ENCODE data around the gene CADPS. TPM values are rescaled to one million over a fixed set of nuclear protein-coding genes. Genes with fewer than 3 reads are reported as not detected.
A peak's percentile ranks its signal among the peaks of the same experiment; 100 is the strongest.

CADPS gene
- polyA plus RNA-seq, 1 donor (not counting 4 experiments of a cell fraction or from before 2014, with no cell fraction given), result not detected

DNA sequence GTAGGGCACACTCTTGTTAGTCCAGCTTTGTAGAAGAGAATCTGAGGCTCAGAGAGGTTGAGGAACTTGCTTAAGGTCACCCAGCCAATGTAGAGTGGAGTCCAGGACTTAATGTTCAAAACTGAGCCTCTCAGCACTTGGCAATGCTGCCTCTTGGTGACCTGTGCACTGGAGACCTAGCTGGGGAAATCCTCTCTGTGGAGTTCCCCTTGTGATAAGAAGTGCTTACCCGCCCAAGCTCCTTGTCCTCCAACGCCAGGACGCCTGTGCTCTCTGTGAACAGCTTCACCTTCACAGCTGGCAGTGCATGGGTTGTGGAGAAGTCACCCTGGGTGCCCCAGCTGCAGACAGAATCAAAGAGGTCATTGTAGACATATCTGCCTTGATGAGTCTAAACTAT is 282.8 kb downstream of the CADPS start:
- DNase-seq (ENCODE audit: low read depth, low spot score) (no peak), FAIRE-seq (no peak)
- no peaks in the 10 kb centered on the region for H3K9me1 ChIP-seq (ENCODE audit: control insufficient read depth, extremely low read depth, insufficient read depth, low read length)
- H2AFZ ChIP-seq (ENCODE audit: control insufficient read depth, low read length), result no peak overlapping the region
- dilution Hi-C loops (cut with MboI; ENCODE audit: extremely low pct_ligation_motif_present, low sequenced_read_pairs), result no loop called here
- no peaks in the 10 kb centered on the region for H3K79me2 ChIP-seq (ENCODE audit: control insufficient read depth, insufficient read depth, low read length)
- no peaks in the 10 kb centered on the region for H4K20me1 ChIP-seq (ENCODE audit: control insufficient read depth, extremely low read depth, insufficient read depth, low read length)
- peaks cover 9% of the 10 kb centered on the region for H3K4me1 ChIP-seq (ENCODE audit: control insufficient read depth, extremely low read depth, insufficient read depth, low read length)
- H3K9ac ChIP-seq (ENCODE audit: control insufficient read depth, extremely low read depth, insufficient read depth, low read length), result no peak overlapping the region
- H3K36me3 ChIP-seq (ENCODE audit: control insufficient read depth in 2 of 2, extremely low read depth in 1 of 2, insufficient read depth in 2 of 2, low read length in 2 of 2), result no peaks in the 10 kb centered on the region
- TF ChIP-seq, protein P1, sequence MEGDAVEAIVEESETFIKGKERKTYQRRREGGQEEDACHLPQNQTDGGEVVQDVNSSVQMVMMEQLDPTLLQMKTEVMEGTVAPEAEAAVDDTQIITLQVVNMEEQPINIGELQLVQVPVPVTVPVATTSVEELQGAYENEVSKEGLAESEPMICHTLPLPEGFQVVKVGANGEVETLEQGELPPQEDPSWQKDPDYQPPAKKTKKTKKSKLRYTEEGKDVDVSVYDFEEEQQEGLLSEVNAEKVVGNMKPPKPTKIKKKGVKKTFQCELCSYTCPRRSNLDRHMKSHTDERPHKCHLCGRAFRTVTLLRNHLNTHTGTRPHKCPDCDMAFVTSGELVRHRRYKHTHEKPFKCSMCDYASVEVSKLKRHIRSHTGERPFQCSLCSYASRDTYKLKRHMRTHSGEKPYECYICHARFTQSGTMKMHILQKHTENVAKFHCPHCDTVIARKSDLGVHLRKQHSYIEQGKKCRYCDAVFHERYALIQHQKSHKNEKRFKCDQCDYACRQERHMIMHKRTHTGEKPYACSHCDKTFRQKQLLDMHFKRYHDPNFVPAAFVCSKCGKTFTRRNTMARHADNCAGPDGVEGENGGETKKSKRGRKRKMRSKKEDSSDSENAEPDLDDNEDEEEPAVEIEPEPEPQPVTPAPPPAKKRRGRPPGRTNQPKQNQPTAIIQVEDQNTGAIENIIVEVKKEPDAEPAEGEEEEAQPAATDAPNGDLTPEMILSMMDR (optimal IDR thresholded peaks at IDR 0.05 in 1 of 3, IDR thresholded peaks at IDR 0.05 in 1 of 3, conservative IDR thresholded peaks at IDR 0.05 in 1 of 3; ENCODE audit: extremely low read depth in 1 of 3, insufficient read depth in 2 of 3, low read length in 3 of 3), result no peak
- TF ChIP-seq EZH2 (IDR thresholded peaks at IDR 0.05; ENCODE audit: low read length), result no peak
- H3K4me3 ChIP-seq (ENCODE audit: control insufficient read depth in 2 of 3, extremely low read depth in 1 of 3, insufficient read depth in 2 of 3, low read depth in 1 of 3, low read length in 3 of 3), result no peak overlapping the region
- no peaks in the 10 kb centered on the region for H3K9me3 ChIP-seq (ENCODE audit: control insufficient read depth, low read depth, low read length)
- H3K27me3 ChIP-seq (ENCODE audit: control insufficient read depth, extremely low read depth, insufficient read depth, low read length), result no peaks in the 10 kb centered on the region
- H3K4me2 ChIP-seq (ENCODE audit: control insufficient read depth, extremely low read depth, insufficient read depth, low read depth, low read length), result no peak overlapping the region
- no peak overlapping the region for H3K27ac ChIP-seq (ENCODE audit: control insufficient read depth, insufficient read depth, low read length)

DNA sequence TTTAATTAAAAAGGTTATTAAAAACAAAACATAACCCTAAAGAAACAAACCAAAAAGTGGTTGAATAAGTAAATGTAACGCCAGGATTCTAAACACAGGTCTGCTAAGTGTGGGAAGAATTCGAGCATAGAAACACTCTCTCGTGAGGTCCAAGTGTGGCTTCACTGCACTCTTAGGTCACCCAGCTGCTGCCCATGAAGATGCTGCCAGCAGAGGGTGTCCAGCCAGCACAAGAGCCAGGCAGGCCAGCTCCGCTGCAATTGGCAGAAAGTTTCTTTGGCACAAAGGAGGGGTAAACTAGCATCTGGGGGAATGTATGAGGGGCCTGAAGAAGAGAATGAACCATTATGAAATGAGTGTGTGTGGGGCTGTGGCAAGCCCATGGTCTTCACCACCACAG is 286.1 kb downstream of the CADPS start:
- H3K4me1 ChIP-seq (ENCODE audit: control insufficient read depth, extremely low read depth, insufficient read depth, low read length), result peaks cover 25% of the 10 kb centered on the region
- no peak overlapping the region for H3K4me3 ChIP-seq (ENCODE audit: control insufficient read depth in 2 of 3, extremely low read depth in 1 of 3, insufficient read depth in 2 of 3, low read depth in 1 of 3, low read length in 3 of 3)
- H3K27me3 ChIP-seq (ENCODE audit: control insufficient read depth, extremely low read depth, insufficient read depth, low read length), result no peaks in the 10 kb centered on the region
- no peak overlapping the region for H3K4me2 ChIP-seq (ENCODE audit: control insufficient read depth, extremely low read depth, insufficient read depth, low read depth, low read length)
- no peak overlapping the region for H3K9ac ChIP-seq (ENCODE audit: control insufficient read depth, extremely low read depth, insufficient read depth, low read length)
- no peak overlapping the region for H3K27ac ChIP-seq (ENCODE audit: control insufficient read depth, insufficient read depth, low read length)
- no peaks in the 10 kb centered on the region for H3K79me2 ChIP-seq (ENCODE audit: control insufficient read depth, insufficient read depth, low read length)
- FAIRE-seq, result no peak
- no peaks in the 10 kb centered on the region for H4K20me1 ChIP-seq (ENCODE audit: control insufficient read depth, extremely low read depth, insufficient read depth, low read length)
- dilution Hi-C loops (cut with MboI; ENCODE audit: extremely low pct_ligation_motif_present, low sequenced_read_pairs), result no loop called here
- TF ChIP-seq EZH2 (IDR thresholded peaks at IDR 0.05; ENCODE audit: low read length), result no peak
- TF ChIP-seq, protein P1 (optimal IDR thresholded peaks at IDR 0.05 in 1 of 3, IDR thresholded peaks at IDR 0.05 in 1 of 3, conservative IDR thresholded peaks at IDR 0.05 in 1 of 3; ENCODE audit: extremely low read depth in 1 of 3, insufficient read depth in 2 of 3, low read length in 3 of 3), result peak in 1 of 3 experiments; percentile 16
- H3K9me3 ChIP-seq (ENCODE audit: control insufficient read depth, low read depth, low read length), result no peaks in the 10 kb centered on the region
- no peaks in the 10 kb centered on the region for H3K36me3 ChIP-seq (ENCODE audit: control insufficient read depth in 2 of 2, extremely low read depth in 1 of 2, insufficient read depth in 2 of 2, low read length in 2 of 2)
- no peak overlapping the region for H2AFZ ChIP-seq (ENCODE audit: control insufficient read depth, low read length)
- DNase-seq (ENCODE audit: low read depth, low spot score), result no peak
- H3K9me1 ChIP-seq (ENCODE audit: control insufficient read depth, extremely low read depth, insufficient read depth, low read length), result no peaks in the 10 kb centered on the region
